Measurements from ENCODE around the gene CLEC10A.

- TF ChIP-seq CTCF (IDR thresholded peaks at IDR 0.05) (no peak), POLR2AphosphoS5 (IDR thresholded peaks at IDR 0.05) (no peak), POLR2A (IDR thresholded peaks at IDR 0.05) (no peak)
Measured at GRCh38 chr17:7110617-7111306, 30.7 kb upstream of the CLEC10A start.

All from sigmoid colon (tissue), 4 donors.